Hematopoietic multipotent progenitor cell (in vitro differentiated cells): ENCODE results near the gene FOXM1. TPM values are rescaled to one million over a fixed set of nuclear protein-coding genes. Genes with fewer than 3 reads are reported as not detected.

ENCODE experiments used
- DNase-seq, 3 donors: peaks; one replicate each; pipeline ENCODE4 v3.0.0-alpha.2; 2011 to 2015; ENCODE audit warnings: low read depth in 2 of 3, low spot score in 2 of 3
- total RNA-seq: library from RNA; depleted of rRNA; stranded (reverse); fragments of >200 nt; gene quantifications from one replicate; pipeline ENCODE4 v1.2.3, GENCODE V29; 2012

FOXM1 gene, protein sequence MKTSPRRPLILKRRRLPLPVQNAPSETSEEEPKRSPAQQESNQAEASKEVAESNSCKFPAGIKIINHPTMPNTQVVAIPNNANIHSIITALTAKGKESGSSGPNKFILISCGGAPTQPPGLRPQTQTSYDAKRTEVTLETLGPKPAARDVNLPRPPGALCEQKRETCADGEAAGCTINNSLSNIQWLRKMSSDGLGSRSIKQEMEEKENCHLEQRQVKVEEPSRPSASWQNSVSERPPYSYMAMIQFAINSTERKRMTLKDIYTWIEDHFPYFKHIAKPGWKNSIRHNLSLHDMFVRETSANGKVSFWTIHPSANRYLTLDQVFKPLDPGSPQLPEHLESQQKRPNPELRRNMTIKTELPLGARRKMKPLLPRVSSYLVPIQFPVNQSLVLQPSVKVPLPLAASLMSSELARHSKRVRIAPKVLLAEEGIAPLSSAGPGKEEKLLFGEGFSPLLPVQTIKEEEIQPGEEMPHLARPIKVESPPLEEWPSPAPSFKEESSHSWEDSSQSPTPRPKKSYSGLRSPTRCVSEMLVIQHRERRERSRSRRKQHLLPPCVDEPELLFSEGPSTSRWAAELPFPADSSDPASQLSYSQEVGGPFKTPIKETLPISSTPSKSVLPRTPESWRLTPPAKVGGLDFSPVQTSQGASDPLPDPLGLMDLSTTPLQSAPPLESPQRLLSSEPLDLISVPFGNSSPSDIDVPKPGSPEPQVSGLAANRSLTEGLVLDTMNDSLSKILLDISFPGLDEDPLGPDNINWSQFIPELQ
- 4.0 TPM for total RNA-seq

DNA sequence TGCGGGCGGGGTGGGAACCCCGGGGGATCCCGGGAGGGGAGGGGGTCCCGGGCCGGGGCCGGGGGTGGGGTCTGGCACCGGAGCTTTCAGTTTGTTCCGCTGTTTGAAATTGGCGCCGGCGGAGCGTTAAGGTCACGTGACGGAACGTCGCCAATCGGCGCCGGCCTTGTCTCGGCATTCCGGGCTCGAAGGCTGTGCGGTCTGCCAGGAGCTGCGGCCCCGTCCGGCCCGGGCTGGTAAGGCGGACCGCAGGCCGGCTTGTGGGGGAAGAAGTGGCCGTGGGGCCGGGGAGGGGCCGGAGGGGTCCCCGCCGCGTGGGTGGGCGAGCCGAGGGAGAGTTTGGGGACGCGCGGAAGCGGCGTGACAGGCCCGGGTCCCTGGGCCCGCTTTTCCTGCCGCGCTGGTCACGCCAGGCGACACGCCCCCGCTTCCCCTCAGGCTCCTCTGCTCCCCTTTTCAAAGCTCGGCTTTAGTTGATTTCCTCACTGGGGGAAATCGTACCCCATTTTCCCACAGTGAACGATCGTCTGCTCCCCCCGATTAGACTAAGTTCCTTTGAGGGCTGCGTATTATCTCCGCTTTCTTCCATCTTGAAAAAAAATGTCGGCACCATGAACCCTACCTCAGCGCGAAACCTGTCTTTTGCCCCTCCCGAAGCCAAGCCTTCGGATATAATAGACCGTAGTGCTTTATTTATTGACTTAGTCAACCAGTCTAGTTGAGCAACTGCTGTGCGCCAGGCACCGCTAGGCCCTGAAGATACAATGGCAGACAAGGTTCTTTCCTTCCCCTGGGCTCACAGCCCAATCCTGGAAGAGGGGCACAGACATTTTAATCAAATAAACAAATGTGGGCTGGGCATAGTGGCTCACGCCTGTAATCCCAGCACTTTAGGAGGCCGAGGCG lies at the start of gene FOXM1, which contains the start of gene RHNO1:
Gene FOXM1, minus strand, starts transcription at position 128 of the 906 bp plus-strand sequence. CDS start 2,696 bp downstream, outside the sequence.
Gene RHNO1, plus strand, starts transcription at position 177 of the 906 bp plus-strand sequence. CDS start 8,144 bp downstream, outside the sequence.
- DNase-seq, result peak; percentile 75 to 89 (median 88)

DNA sequence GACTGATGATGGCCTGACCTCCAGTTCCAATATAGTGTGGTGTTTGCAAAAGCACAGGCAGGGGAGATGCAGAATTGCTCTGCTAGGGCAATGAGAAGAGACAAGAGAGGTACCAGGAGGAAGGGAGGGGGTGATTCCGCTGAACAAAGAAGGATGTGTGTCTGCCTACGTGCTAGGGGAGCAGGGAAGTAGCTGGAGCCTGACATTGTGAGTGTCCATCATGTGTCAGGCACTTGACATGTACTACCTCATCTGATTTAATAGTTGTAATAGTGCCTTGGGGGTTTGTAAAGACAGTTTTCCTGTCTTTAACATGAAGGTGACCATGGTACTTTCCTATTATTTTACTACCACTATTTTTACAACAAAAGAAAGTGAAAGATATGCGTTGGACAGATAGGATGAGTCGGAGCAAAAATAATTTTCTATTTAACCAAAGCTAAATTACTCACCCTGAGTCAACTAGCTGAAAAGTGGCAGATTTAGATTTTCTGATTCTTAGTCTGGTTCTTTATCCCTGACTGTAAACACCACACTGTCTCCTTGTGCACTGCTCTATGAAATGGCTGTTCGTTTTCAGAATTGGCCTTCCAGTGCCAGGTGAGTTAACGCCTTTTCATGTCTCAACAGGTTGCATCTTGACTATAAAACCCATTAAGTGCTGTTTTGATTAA lies 48.5 kb upstream of the FOXM1 start:
- no peak for DNase-seq

DNA sequence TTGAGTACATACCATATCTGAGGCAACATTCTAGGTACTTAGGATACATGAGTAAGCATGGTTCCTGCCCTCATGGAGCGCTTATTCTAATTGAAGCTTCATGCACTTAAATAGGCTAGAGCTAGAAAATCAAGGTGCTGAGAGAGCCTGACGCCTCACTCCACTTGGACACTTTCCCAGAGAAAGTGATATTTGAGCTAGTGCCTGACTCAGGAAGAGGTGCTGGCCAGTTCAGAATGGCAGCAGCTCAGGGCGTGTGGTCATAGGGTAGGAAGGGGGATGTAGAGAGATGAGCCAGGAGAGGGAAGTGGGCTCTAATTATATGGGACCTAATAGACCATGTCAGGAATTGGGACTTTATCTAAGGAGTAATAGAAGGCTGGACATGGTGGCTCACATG lies 47.0 kb upstream of the FOXM1 start:
- DNase-seq, result no peak

DNA sequence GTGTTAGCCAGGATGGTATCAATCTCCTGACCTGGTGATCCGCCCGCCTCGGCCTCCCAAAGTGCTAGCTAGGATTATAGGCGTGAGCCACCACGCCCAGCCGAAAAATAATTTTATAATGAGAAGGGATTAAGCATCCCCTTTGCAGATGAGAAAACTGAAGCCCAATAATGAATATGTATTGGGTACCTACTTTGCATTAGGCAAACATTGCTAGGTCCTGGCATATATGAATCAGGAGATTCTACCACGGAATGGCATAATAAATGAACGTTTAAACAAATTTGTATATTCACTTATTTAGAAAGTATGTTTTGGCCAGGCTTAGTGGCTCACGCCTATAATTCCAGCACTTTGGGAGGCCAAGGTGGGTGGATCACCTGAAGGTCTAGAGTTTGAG lies 46.1 kb upstream of the FOXM1 start:
- no peak for DNase-seq

DNA sequence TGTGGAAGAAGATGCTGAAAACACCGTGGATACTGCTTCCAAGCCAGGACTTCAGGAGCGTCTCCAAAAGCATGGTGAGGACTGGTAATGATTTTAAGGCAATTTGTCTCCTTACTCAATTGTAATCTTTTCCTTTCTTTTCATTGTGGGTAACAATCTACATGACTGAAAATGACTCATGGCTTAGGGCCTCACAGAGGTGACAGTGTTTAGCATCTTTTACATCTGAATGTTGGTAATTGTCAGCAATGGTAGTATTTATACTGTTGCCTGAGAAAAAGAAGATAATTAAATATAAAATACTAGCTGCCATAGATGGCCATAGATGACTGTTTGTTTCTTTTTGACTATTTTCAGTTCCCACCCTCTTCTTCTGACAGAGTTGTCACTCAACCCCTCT lies 45.4 kb upstream of the FOXM1 start:
- no peak for DNase-seq

DNA sequence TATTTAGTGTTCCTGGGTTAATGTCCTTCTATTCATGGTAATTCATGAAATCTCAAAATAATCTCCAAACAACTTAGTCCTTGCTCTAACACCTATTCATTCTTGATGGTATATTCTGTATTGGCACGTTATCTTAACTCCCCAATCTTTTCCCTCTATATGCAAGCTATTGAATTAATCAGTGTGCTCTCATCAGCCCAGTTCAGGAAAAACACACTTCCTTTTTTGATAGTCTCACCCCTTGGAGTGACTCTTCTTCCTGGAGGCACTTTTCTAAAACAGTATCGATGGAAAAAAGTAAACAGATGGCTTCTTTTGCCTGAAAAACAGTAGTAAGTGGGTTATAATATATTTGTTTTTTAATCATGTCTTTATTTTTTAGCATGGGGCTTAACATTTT lies 42.3 kb upstream of the FOXM1 start:
- DNase-seq, result no peak

DNA sequence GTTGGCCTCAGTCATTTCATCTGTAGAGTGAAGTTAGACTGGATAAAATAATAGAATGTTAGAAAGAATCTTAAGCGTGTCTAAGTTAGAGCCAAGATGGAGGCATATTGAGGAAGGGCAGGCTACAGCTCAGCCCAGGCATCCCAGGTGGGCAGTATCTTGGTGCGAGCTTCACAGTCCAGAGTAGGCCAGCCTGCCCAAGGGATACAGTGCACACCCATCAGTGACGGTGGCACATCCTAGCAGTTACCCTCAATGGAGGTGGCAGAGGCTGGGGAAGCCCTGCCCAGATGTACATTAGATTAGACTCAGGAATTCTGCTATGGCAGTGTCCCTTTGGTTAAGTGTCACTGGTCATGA lies 35.2 kb upstream of the FOXM1 start:
- DNase-seq, result no peak

DNA sequence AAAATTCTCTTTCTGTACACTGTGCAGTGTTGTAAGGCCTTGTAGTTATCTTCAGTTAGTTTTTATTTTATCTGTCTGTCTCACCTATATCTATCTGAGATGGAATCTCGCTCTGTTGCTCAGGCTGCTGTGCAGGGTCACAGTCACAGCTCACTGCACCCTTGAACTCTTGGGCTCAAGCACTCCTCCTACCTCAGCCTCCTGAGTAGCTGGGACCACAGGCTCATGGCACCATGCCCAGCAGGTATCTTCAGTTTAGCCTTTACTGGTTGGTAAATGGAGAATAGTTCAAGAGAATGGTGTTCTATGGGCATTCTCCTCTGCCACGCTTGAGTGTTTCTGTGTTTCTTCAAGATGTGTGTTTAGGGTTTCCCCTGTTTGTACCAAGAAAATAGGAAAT lies 27.3 kb upstream of the FOXM1 start:
- DNase-seq, result no peak

DNA sequence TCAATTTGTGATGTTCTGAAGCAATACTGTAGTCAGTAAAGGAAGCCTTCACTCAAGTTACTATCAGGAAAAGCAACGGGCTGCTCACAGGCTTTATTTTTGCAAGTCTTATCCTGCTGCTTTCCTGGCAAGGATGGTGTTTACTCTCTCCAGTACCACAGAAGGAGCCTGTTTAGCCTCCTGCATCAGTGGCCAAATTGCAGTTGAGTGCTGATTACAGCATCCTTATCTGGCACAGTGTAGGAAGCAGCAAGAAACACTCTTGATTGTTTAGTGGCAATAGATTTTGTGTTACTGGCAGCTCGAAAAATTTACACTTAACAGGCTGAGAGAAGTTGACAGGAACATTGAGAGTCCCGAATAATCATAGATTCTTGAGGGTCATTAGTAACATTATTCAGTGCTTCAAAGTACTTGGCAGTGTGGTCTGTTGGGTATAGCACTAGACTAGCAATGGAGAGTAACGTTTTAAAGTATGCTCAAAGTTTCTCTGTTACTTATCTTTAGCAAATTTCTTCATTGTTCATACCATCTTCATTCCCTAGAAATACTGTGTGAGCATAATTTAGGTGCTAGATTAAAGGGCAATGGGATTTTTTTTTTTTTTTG lies 25.4 kb upstream of the FOXM1 start:
- no peak for DNase-seq

DNA sequence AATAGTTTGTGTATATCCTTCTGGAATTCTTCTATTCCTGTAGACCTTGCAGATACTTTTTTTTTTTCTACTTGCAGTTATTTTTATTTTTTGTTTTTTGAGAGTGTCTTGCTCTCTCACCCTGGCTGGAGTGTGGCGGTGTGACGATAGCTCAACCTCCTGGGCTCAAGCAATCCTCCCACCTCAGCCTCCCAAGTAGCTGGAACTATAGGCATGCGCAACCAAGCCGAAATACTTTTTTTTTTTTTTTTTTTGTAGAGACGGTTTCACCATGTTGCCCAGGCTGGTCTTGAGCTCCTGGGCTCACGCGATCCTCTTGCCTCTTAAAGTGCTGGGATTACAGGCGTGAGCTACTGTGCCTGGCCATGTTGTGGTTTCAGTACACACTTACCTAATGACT lies 23.7 kb upstream of the FOXM1 start:
- no peak for DNase-seq

DNA sequence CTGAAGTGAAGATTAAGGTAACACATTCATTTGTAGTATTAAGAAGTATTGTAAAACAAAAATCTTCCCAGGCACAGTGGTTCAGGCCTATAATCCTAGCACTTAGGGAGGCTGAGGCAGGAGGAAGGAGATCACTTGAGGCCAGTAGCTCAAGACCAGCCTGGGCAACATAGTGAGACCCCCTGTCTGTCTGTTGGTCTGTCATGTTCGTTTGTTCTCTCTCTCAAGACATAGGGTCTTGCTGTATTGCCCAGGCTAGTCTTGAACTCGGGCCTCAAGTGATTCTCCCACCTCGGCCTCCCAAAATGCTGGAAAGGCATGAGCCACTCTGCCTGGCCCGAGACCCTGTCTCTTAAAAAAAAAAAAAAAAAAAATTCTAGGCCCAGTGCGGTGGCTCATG lies 20.4 kb upstream of the FOXM1 start:
- DNase-seq, result no peak

DNA sequence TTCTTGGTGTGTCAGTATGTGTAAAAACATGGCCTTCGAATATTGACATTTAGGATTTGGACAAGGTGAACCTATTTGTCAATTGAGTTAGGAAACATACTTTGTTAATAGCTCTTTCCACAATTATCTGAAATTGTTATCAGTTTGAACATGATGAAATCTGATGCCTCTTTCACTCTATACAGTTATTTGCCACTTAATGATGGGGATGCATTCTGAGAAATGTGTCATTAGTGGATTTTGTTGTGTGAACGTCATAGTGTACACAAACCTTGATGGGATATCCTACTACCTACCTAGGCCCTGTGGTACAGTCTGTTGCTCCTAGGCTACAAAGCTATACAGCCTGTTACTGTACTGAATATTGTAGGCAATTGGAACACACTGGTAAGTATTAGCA lies 18.5 kb upstream of the FOXM1 start:
- DNase-seq, result no peak

DNA sequence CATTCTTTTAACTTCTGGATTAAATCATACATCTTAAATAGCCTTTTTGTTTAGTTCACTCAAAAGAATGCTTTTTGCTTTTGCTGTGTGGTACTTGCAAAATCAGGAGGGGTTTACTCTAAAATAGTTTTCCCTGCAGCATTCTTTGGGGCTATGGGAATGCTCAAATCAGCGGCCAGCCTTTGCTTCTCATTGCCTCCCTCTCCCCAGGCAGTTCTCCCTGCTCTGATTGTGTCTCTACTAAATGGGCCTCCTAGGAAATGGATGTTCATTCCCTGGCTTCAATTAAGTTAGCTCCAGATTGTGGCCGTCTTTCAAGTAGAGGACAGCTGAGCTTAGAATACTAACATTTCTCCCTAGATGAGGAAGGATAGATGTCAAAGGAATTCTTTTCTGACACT lies 18.1 kb upstream of the FOXM1 start:
- no peak for DNase-seq

DNA sequence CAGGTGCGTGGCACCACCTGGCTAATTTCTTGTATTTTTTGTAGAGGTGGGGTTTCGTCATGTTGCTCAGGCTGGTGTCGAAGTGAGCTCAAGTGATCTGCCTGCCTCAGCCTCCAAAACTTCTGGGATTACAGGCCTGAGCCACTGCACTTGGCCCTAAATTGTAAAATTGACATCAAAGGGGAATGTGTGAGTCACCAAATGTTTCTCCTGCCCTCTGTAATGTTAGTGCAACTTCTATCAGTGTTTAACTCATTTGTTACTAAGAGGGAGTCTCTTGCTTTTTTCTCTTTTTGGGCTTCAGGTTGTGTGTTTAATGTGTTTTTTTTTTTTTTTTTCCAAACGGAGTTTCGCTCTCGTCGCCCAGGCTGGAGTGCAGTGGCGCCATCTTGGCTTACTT lies 16.0 kb upstream of the FOXM1 start:
- DNase-seq, result no peak

DNA sequence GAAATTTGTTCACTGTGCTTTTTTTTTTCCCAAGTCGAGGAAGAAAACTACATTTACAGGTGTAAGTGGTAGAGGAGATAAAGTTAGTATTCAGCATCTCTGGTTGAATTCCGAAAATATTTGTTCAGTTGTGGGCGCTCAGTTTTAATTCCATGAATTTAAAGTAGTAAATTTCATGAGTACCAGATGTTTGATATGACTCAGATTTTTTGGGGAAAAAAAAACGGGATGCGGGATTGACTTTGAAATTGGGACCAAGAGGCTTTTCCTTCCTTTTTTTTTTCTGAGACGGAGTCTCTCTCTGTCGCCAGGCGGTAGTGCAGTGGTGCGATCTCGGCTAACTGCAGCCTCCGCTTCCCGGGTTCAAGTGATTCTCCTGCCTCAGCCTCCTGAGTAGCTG lies 15.3 kb upstream of the FOXM1 start:
- no peak for DNase-seq

DNA sequence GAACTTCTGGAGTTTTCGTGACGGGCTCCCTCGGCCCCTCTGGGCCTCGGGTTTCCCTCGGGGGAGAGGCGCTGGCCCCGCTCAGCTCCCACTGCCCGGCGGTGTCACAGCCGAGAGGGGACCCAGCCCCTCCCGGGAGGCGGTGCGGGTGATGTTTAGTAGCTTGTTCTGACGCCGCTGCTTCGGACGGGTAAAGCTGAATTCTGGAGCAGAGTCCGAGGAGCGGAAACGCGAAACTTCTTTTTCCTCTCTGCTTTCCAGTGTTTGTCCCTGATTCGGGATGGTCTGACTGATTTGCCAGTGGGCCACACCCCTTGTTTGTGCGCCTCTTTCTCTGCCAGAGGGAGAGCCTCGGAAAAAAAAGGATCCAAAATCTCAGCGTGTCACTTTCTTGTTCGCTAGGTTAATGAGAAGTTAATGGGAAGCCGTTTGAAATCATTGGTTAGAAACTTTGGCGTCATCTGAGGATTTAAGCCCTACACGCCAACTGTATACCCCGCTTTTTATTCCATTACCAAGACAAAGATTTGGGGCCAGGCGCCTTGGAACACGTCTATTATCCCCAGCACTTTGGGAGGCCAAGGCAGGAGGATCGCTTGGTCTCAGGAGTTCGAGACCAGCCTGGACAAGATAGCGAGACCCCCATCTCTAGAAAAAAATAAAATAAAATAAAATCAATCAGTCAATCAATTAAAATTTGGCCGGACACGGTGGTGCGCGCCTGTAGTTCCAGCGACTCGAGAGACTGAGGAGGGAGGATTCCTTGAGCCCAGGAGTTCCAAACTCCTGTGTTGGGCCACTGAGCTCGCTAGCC lies 14.5 kb upstream of the FOXM1 start:
- peak in 2 of 3 donors; percentile 26 to 51 for DNase-seq

DNA sequence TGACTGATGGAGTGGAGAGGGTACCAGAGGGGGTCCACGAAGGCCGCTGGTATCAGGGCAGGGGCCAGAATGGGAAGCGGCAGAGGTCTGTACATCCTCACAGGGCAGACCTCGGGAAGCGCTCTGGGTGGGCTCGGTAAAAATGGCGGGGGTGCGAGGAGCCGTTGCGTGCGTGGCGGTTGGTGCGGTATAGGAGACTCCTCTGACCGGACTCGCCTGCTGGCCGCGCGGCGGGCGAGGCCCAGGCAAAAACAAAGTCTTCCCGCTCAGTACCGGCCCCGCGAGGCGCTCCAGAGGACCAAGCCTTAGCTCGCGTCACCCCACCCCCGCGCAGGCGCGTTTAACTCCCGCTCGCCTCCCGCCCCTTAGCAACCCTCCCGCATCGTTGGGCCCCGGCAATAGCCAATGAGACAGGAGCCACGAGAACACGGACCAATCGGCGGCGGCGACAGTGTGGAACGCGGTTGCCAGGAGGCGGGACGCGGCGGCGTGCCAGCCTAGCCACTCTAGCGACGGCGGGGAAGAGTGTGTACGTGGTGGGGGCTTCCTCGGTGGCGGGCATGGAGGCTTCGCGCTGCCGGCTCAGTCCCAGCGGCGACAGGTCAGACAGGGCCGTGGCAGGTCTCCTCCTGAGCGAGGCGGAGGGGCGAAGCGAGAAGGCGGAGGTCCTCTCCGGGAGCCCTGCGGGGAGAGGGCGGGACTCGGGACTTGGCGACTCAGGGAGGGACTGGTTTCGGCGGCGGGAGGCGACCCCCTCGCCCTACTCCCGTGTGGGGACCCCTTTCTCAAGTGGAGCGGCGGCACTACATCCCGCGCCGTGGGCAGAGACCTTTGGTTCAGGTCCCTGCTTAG lies 13.6 kb upstream of the FOXM1 start, which contains the start of gene TULP3:
Gene TULP3, plus strand, starts transcription at position 504 of the 852 bp plus-strand sequence. Its CDS starts 57 bp downstream, at position 561.
- peak; percentile 93 to 98 (median 97) for DNase-seq

DNA sequence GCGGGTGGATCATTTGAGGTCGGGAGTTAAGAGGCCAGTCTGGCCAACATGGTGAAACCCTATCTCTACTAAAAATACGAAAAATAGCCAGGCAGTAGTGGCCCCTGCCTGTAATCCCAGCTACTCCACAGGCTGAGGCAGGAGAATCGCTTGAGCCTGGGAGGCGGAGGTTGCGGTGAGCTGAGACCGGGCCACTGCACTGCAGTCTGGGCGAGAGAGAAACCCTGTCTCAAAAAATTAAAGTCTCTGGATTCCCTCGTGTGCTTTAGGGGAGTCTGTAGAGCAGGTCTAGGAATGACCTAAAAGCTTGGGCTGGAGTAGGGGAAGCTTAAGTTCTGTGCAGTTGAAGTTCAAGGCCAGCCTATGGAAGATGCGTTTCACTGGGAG lies 13.0 kb upstream of the FOXM1 start:
- DNase-seq, result no peak
